Endothelial cell of umbilical vein (primary cell): Measurements from ENCODE around the gene MRAP. TPM values are rescaled to one million over a fixed set of nuclear protein-coding genes. Genes with fewer than 3 reads are reported as not detected.

Experiments used
- BruUV-seq: library from RNA; stranded (reverse); fragments of 400-500 nt; replicated peaks from 2 replicates; lab custom pipeline; 2021; lab: Mats Ljungman, UMichigan
- CTCF ChIA-PET: fragments of 300-600, 350-600 bp; sonication (Branson Sonifier 250); formaldehyde crosslinking; loops from one replicate; lab custom pipeline; 2021; ENCODE audit warnings: antibody characterized with exemption, inconsistent platforms; lab: Charles Lee
- POLR2A ChIA-PET: fragments of 300-600, 350-600 bp; sonication (Branson Sonifier 250); formaldehyde crosslinking; loops from one replicate; lab custom pipeline; 2021; ENCODE audit warnings: antibody characterized with exemption, inconsistent platforms; lab: Charles Lee
- DNase-seq: peaks from one replicate; pipeline ENCODE4 v3.0.0-alpha.2; 2011; ENCODE audit warnings: low read depth, low spot score
- FAIRE-seq: peaks from 2 replicates; lab custom pipeline; 2011; peaks lifted over from hg19 to GRCh38; lab: Jason Lieb, UNC
- H2AFZ ChIP-seq: 2 replicates; pipeline ENCODE4 v1.6.0; 2012; ENCODE audit warnings: low read depth, low read length, control low read depth, inconsistent platforms
- H3K27ac ChIP-seq: 2 replicates; pipeline ENCODE4 v1.5.1; 2011; ENCODE audit warnings: low read depth, mild to moderate bottlenecking, control low read depth, low read length, moderate library complexity; ENCODE audit not compliant: insufficient read depth
- H3K27me3 ChIP-seq, 2 experiments: 2 replicates each; pipeline versions ENCODE4 v1.6.0 to v1.6.1; 2011; ENCODE audit warnings: low read length in 2 of 2, mixed read lengths in 1 of 2; ENCODE audit not compliant: control insufficient read depth in 2 of 2, insufficient read depth in 2 of 2
- H3K36me3 ChIP-seq, 2 experiments: 2 replicates in 1 of 2; 3 replicates in 1 of 2; pipeline ENCODE4 v1.5.1; 2011; ENCODE audit warnings: low read length in 2 of 2, mild to moderate bottlenecking in 1 of 2, moderate library complexity in 1 of 2; ENCODE audit not compliant: control insufficient read depth in 2 of 2, insufficient read depth in 2 of 2; ENCODE audit errors: extremely low read depth in 1 of 2
- H3K4me1 ChIP-seq: 3 replicates; pipeline ENCODE4 v1.5.1; 2011; ENCODE audit warnings: mild to moderate bottlenecking, low read length; ENCODE audit not compliant: control insufficient read depth, insufficient read depth; ENCODE audit errors: extremely low read depth
- H3K4me2 ChIP-seq: 2 replicates; pipeline ENCODE4 v1.6.1; 2011; ENCODE audit warnings: low read length, control low read depth, mixed read lengths; ENCODE audit not compliant: insufficient read depth
- H3K4me3 ChIP-seq, 3 experiments: fragments of 200-600 bp in 1 of 3; sonication (generic), shearing (Covaris generic) in 1 of 3; replicated peaks in 1 of 3; 2 replicates each; pipeline ENCODE4 v1.5.1; 2011 to 2016; ENCODE audit warnings: control low read depth in 3 of 3, low read length in 3 of 3, mild to moderate bottlenecking in 2 of 3, inconsistent platforms in 1 of 3, low read depth in 1 of 3, moderate library complexity in 1 of 3; ENCODE audit not compliant: insufficient read depth in 1 of 3
- H3K79me2 ChIP-seq: 2 replicates; pipeline ENCODE4 v1.6.0; 2012; ENCODE audit warnings: low read length, inconsistent platforms; ENCODE audit not compliant: control insufficient read depth, insufficient read depth
- H3K9ac ChIP-seq: replicated peaks from 2 replicates; pipeline ENCODE3; 2011; ENCODE audit warnings: low read length, control low read depth; ENCODE audit not compliant: insufficient read depth; ENCODE audit errors: extremely low read depth
- H3K9me1 ChIP-seq: replicated peaks from 3 replicates; pipeline ENCODE4 v1.6.0; 2011; ENCODE audit warnings: mild to moderate bottlenecking, low read length; ENCODE audit not compliant: control insufficient read depth, insufficient read depth; ENCODE audit errors: extremely low read depth
- H3K9me3 ChIP-seq: replicated peaks from 2 replicates; pipeline ENCODE4 v1.5.1; 2012; ENCODE audit warnings: low read length, inconsistent platforms; ENCODE audit not compliant: control insufficient read depth, insufficient read depth
- H4K20me1 ChIP-seq: replicated peaks from 2 replicates; pipeline ENCODE3; 2011; ENCODE audit warnings: mild to moderate bottlenecking, low read length; ENCODE audit not compliant: control insufficient read depth, insufficient read depth; ENCODE audit errors: extremely low read depth
- EZH2 ChIP-seq: IDR thresholded peaks from 2 replicates; pipeline ENCODE4 v1.6.1; 2012; ENCODE audit warnings: borderline replicate concordance, low read depth, mild to moderate bottlenecking, moderate library complexity, low read length, inconsistent platforms; ENCODE audit not compliant: severe bottlenecking
- FOS ChIP-seq: IDR thresholded peaks from 2 replicates; pipeline ENCODE4 v1.6.1; 2011; ENCODE audit warnings: mild to moderate bottlenecking, low read length, moderate library complexity, borderline replicate concordance; ENCODE audit not compliant: insufficient read depth
- GATA2 ChIP-seq: IDR thresholded peaks from 2 replicates; pipeline ENCODE4 v1.7.0; 2011; ENCODE audit warnings: low read depth, mild to moderate bottlenecking, moderate library complexity, mixed read lengths, low read length; ENCODE audit not compliant: insufficient read length, insufficient read depth
- JUN ChIP-seq: IDR thresholded peaks from 2 replicates; pipeline ENCODE4 v1.6.1; 2011; ENCODE audit warnings: borderline replicate concordance, low read depth; ENCODE audit not compliant: insufficient read length, insufficient read depth
- MAX ChIP-seq: IDR thresholded peaks from 2 replicates; pipeline ENCODE4 v1.6.1; 2011; ENCODE audit not compliant: insufficient read depth, insufficient read length
- MYC ChIP-seq: IDR thresholded peaks from one replicate; pipeline ENCODE4 v1.6.1; 2011; ENCODE audit warnings: mild to moderate bottlenecking, low read depth, low read length
- POLR2A ChIP-seq: IDR thresholded peaks from 2 replicates; pipeline ENCODE4 v1.6.1; 2012; ENCODE audit warnings: low read depth, mild to moderate bottlenecking, control low read depth, low read length
- POLR2AphosphoS5 ChIP-seq: IDR thresholded peaks from 2 replicates; pipeline ENCODE4 v1.6.1; 2012; ENCODE audit warnings: low read depth, mild to moderate bottlenecking, control low read depth, low read length, moderate library complexity; ENCODE audit not compliant: insufficient read depth
- dilution Hi-C: fragments of 300-500 bp; cut with MboI; formaldehyde crosslinking; loops from one replicate; pipeline ENCODE4 v1.15.0; 2019; ENCODE audit warnings: low sequenced_read_pairs; ENCODE audit not compliant: extremely low pct_ligation_motif_present
- intact Hi-C: fragments of 100-400 bp; cut with micrococcal nuclease; formaldehyde crosslinking; loops from one replicate; pipeline ENCODE4 v1.10.0; 2022
- polyA plus RNA-seq, 4 experiments: library from polyadenylated mRNA; depleted of rRNA in 3 of 4; stranded (reverse) in 3 of 4; unstranded in 1 of 4; fragments of >200 nt; gene quantifications; 2 replicates each; pipeline versions ENCODE4 v1.2.1 to v1.2.3, GENCODE V29; 2011 to 2012; ENCODE audit warnings: missing spikeins in 1 of 4
- total RNA-seq: library from RNA; stranded (reverse); gene quantifications from 2 replicates; pipeline ENCODE4 v1.2.3, GENCODE V29; 2021
- TF ChIP-seq, protein P1 (sequence below), 2 donors: IDR thresholded peaks; 1 replicate in 1 of 2; 2 replicates in 1 of 2; pipeline ENCODE4 v1.5.1; 2011; ENCODE audit warnings: low read length in 2 of 2, mild to moderate bottlenecking in 2 of 2, moderate library complexity in 2 of 2, control low read depth in 1 of 2, inconsistent platforms in 1 of 2, low read depth in 1 of 2; ENCODE audit not compliant: insufficient read depth in 1 of 2; ENCODE audit errors: extremely low read depth in 1 of 2

Gene MRAP
- total and polyA plus RNA-seq, 2 donors (not counting 3 experiments of a cell fraction or from before 2014, with no cell fraction given), result not detected

GRCh38 chr21:32348604-32349332, 50.1 kb downstream of the MRAP start:
- dilution Hi-C loops, result no loop called here

More at GRCh38 chr21:32348604-32349332, 50.1 kb downstream of the MRAP start:
- DNase-seq, result no peak
- no peak for TF ChIP-seq JUN
- TF ChIP-seq MAX, result no peak
- TF ChIP-seq POLR2A, result no peak
- TF ChIP-seq POLR2AphosphoS5, result no peak
- no peak for TF ChIP-seq GATA2
- no peak for TF ChIP-seq EZH2
- TF ChIP-seq MYC, result no peak
- TF ChIP-seq FOS, result no peak
- TF ChIP-seq, protein P1, sequence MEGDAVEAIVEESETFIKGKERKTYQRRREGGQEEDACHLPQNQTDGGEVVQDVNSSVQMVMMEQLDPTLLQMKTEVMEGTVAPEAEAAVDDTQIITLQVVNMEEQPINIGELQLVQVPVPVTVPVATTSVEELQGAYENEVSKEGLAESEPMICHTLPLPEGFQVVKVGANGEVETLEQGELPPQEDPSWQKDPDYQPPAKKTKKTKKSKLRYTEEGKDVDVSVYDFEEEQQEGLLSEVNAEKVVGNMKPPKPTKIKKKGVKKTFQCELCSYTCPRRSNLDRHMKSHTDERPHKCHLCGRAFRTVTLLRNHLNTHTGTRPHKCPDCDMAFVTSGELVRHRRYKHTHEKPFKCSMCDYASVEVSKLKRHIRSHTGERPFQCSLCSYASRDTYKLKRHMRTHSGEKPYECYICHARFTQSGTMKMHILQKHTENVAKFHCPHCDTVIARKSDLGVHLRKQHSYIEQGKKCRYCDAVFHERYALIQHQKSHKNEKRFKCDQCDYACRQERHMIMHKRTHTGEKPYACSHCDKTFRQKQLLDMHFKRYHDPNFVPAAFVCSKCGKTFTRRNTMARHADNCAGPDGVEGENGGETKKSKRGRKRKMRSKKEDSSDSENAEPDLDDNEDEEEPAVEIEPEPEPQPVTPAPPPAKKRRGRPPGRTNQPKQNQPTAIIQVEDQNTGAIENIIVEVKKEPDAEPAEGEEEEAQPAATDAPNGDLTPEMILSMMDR (IDR thresholded peaks at IDR 0.05; ENCODE audit: extremely low read depth in 1 of 2, insufficient read depth in 1 of 2, low read depth in 1 of 2, low read length in 2 of 2), result no peak
- BruUV-seq, result no TSS peak
- Histone ChIP-seq H3K9me3 (peaks cover 5% of the 10 kb centered on the region), H3K4me3 (no peak overlapping the region), H3K9ac (no peak overlapping the region), H4K20me1 (no peaks in the 10 kb centered on the region), H3K79me2 (no peaks in the 10 kb centered on the region), H3K27me3 (no peaks in the 10 kb centered on the region), H3K9me1 (no peaks in the 10 kb centered on the region), H2AFZ (no peak overlapping the region), H3K4me1 (no peaks in the 10 kb centered on the region), H3K36me3 (peaks cover 24 to 72% of the 10 kb centered on the region in 2 experiments), H3K27ac (no peak overlapping the region), H3K4me2 (no peak overlapping the region)
- intact Hi-C loops, result no loop called here
- POLR2A ChIA-PET, result no interaction called here
- CTCF ChIA-PET, result interaction anchor here (1.4 kb wide), 1 partner anchor 252 kb away, joined by 6 read pairs; no protein-coding TSS in a partner anchor
- FAIRE-seq, result no peak
